ENCODE data around the gene CDCA4.

DNA sequence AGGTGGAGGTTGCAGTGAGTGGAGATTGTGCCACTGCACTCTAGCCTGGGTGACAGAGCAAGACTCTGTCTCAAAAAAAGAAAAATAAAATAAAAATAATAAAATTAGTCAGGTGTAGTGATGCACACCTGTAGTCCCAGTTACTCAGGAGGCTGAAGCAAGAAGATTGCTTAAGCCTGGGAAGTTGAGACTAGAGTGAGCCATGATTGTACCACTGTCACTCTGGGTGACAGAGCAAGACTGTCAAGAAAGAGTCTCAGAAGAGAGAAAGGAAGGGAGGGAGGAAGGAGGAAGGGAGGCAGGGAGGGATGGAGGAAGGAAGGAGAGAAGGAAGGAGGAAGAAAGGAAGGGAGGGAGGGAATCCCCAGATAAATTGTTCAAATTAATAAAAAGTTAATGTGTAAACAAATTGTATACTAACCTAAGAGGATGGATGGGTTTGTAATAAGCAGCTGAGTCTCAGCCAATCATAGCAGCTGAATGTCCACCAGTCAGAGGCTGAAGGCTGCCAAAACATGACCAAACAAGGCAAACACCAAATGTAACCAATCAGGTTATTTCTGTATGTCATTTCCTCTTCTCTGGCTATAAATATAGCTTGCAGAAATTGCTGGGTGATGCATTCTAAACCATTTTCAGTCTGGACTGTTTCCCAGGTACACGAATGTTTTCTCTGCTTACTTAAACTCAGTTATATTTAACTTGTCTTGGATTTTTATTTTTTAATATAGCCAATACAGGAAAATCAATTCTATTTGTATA is 6.1 kb upstream of the CDCA4 start:
- TF ChIP-seq, protein P1, sequence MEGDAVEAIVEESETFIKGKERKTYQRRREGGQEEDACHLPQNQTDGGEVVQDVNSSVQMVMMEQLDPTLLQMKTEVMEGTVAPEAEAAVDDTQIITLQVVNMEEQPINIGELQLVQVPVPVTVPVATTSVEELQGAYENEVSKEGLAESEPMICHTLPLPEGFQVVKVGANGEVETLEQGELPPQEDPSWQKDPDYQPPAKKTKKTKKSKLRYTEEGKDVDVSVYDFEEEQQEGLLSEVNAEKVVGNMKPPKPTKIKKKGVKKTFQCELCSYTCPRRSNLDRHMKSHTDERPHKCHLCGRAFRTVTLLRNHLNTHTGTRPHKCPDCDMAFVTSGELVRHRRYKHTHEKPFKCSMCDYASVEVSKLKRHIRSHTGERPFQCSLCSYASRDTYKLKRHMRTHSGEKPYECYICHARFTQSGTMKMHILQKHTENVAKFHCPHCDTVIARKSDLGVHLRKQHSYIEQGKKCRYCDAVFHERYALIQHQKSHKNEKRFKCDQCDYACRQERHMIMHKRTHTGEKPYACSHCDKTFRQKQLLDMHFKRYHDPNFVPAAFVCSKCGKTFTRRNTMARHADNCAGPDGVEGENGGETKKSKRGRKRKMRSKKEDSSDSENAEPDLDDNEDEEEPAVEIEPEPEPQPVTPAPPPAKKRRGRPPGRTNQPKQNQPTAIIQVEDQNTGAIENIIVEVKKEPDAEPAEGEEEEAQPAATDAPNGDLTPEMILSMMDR (IDR thresholded peaks at IDR 0.05) = no peak
- TF ChIP-seq EP300 (IDR thresholded peaks at IDR 0.05) = no peak

Measured in tibial nerve (tissue), 4 donors.